Measurements from ENCODE around the gene ACTA1.

ACTA1 gene

DNA sequence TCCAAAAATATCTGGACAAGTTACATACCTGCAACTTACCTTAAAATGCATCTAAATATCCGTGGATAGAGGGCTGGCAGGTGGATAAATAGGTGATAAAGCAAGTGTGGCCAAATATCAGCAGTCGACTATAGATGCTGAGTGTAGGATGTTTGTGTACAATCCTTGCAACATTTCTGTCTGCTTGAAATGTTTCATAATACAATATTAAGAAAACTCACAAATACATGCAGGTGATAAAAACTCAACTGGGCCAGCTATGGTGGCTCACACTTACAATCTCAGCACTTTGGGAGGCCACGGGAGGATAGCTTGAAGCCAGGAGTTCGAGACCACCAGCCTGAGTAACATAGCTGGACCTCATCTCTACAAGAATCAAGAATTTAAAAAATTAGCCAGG is 41.0 kb downstream of the ACTA1 start:
- no peak for DNase-seq (ENCODE audit: extremely low spot score)
- CTCF ChIA-PET, result no interaction called here
- POLR2A ChIA-PET, result no interaction called here
- TF ChIP-seq, protein P1, sequence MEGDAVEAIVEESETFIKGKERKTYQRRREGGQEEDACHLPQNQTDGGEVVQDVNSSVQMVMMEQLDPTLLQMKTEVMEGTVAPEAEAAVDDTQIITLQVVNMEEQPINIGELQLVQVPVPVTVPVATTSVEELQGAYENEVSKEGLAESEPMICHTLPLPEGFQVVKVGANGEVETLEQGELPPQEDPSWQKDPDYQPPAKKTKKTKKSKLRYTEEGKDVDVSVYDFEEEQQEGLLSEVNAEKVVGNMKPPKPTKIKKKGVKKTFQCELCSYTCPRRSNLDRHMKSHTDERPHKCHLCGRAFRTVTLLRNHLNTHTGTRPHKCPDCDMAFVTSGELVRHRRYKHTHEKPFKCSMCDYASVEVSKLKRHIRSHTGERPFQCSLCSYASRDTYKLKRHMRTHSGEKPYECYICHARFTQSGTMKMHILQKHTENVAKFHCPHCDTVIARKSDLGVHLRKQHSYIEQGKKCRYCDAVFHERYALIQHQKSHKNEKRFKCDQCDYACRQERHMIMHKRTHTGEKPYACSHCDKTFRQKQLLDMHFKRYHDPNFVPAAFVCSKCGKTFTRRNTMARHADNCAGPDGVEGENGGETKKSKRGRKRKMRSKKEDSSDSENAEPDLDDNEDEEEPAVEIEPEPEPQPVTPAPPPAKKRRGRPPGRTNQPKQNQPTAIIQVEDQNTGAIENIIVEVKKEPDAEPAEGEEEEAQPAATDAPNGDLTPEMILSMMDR (IDR thresholded peaks at IDR 0.05; ENCODE audit: control extremely low read depth, extremely low read depth, low read depth, missing control alignments), result no peak

DNA sequence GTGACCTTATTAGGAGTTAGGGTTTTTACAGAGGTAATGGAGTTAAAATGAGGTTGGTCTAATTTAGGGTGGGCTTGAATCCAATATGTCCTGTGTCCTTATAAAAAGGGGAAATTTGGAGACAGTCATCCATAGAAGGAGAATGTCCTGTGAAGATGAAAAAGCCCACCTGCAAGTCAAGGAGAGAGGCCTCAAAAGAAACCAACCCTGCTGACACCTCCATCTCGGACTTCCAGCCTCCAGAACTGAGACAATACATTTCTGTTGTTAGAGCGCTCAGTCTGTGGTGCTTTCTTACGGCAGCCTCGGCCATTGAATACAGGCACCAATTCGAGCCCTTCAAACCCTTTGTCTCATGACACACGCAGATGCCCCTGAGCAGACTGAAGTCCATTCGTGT is 43.8 kb downstream of the ACTA1 start:
- TF ChIP-seq, protein P1 (IDR thresholded peaks at IDR 0.05; ENCODE audit: control extremely low read depth, extremely low read depth, low read depth, missing control alignments), result no peak
- CTCF ChIA-PET, result interaction anchor here (1.4 kb wide), 1 partner anchor 42 kb away, joined by 4 read pairs; no protein-coding TSS in a partner anchor
- DNase-seq (ENCODE audit: extremely low spot score), result no peak
- POLR2A ChIA-PET, result no interaction called here

DNA sequence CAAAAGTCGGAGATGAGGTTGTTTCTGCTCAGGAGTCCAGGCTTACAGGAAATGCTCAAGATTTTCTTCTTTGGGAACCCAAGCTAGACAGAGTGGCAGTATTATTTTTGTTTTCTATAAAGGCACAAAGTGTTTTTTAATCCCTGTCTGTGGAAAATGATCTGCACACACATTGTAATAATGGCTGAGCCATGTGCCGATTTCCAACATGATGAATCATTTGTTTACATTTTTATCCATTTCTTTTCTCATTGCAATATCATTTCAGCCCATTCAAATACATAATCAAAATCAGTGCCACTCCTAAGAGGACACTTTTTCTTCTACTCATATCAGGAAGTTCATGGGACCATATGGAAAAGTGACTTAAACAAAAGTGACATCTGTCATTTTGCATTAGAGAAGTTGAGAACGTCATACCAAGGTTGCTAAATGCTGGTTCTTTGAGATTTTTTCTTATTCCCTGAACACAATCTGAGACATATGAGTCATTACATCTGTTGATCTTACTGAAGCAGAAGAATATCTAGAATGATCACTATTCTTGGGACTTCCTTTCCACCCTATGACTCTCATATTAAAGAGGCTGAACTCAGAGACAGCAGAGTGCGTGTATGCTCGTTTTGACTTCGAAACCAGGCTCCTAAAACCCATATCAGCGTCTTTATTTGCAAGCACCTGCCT is 44.9 kb downstream of the ACTA1 start:
- no peak for DNase-seq (ENCODE audit: extremely low spot score)
- ChIA-PET POLR2A (no interaction called here), CTCF (no interaction called here)
- TF ChIP-seq, protein P1 (IDR thresholded peaks at IDR 0.05; ENCODE audit: control extremely low read depth, extremely low read depth, low read depth, missing control alignments), result no peak

DNA sequence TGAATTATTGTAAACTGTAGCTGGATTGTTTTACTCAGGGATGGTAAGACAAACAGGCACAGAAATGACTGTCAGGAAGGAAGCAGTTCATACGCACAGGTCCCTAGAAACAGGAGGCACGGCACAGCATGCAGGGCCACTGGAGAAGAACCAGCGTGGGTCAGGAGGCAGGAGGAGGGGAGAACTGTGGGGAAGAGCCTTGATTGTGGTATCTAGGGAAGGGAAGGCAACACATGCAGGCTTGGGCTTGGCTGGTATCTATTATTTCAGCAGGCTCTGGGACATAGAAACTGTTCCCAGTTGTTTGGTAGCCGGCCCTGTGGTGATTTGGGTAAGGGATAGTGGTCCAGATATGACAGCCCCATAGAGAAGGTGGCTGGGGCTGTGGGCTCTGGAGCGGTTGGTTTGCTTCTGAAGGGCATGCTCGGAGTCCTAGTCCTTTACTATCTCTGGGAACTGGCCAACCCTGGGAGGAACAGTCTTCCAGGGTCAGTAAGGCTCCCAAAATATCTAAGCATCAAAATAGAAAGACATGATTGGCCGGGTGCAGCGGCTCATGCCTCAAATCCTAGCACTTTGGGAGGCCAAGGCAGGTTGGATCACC is 47.9 kb downstream of the ACTA1 start:
- CTCF ChIA-PET, result interaction anchor here (1.0 kb wide), 1 partner anchor 13 kb away, joined by 3 read pairs; no protein-coding TSS in a partner anchor

DNA sequence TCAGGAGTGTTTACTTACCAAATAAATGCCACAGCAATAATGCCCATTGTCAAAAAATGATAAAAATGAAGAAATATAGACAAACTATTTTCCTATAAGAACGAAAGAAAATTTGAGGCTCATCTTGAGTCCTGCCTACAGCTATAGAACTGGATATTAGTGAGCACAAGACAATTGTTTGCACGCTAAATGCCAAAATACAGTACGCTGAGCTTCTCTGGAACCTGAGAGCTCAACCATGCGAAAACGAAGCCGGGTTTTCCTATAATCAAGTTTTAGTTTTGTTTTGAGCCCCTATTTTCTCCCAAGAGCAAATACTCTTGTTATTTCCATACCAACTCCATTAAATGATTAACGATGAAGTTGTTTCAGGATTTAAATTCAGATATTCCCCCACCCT is 49.1 kb downstream of the ACTA1 start:
- TF ChIP-seq, protein P1 (IDR thresholded peaks at IDR 0.05; ENCODE audit: control extremely low read depth, extremely low read depth, low read depth, missing control alignments), result no peak
- ChIA-PET CTCF (interaction anchor here (1.0 to 1.4 kb wide), 2 partner anchors 12 to 25 kb away, joined by 3 read pairs; no protein-coding TSS in a partner anchor), POLR2A (no interaction called here)
- no peak for DNase-seq (ENCODE audit: extremely low spot score)

More for the DNA sequence above, 47.9 kb downstream of the ACTA1 start:
- POLR2A ChIA-PET, result no interaction called here
- DNase-seq (ENCODE audit: extremely low spot score), result no peak
- TF ChIP-seq, protein P1 (IDR thresholded peaks at IDR 0.05; ENCODE audit: control extremely low read depth, extremely low read depth, low read depth, missing control alignments), result no peak

DNA sequence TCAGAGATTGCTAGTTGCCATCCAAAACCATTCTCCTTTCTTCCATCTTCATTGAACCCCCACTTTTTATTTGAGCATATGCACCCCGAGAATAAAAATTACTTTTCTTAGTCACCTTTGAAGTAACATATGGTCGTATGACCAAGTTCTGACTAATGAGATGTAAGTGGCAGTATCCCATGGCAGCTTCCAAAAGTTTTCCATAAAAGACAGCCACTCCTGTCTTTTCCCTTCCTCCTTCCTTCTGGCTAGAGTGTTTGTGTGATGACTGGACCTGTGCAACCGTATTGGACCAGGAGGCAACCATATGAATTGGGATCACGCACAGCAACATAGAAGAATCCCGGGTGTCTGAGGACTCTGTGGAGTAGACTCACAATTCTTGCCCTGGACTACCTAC is 49.9 kb downstream of the ACTA1 start:
- POLR2A ChIA-PET, result no interaction called here
- CTCF ChIA-PET, result interaction anchor here (1.4 kb wide), 1 partner anchor 24 kb away, joined by 3 read pairs; no protein-coding TSS in a partner anchor
- no peak for DNase-seq (ENCODE audit: extremely low spot score)
- TF ChIP-seq, protein P1 (IDR thresholded peaks at IDR 0.05; ENCODE audit: control extremely low read depth, extremely low read depth, low read depth, missing control alignments), result no peak
